ENCODE measurements around the gene MMP28. TPM values are rescaled to one million over a fixed set of nuclear protein-coding genes. Genes with fewer than 3 reads are reported as not detected.

MMP28 gene
- total and polyA plus RNA-seq, 2 donors (not counting 1 experiment from before 2014, with no cell fraction given), result 0.15 to 2.0 TPM

DNA sequence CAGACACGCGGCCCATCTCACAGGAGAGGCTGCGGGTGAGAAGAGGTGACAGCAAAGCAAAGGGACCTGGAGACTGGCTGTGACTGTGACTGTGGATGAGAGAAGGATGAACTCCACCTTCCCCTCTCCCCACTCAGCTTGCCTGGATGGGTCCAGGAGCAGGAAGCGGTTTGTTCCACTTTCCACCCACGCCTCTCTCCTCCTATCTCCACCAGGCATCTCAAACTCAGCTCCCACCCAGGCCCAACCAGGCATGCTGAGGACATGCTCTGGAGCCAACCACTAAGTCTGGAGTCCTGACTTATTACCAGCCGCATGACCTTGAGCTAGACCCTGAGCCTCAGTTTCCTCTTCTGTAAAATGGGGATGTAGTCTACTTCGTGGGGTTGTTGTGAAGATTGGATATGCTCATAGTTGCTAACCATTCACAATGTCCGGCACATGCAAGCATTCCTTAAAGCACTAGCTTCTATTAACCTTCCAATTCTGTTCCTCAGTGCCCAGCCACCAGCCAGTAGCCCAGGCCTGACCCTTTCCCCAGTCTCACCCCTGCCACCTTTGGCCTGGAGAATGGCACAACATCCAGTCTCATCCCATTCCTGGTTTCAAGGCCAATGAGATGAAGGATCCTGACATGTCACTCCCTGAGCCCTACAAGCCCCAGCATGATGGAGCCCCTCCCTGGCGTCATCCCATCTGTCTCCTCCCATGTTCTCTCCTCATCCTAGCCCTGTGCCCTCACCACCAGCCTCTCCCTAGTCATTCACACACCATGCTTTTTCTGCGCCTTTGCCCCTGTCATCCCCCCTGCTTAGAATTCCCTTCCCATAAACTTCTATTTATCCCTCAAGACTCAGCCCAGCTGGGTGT lies 44.7 kb downstream of the MMP28 start:
- Mint-ChIP-seq H3K4me3 (no peak overlapping the region), H3K9me3 (ENCODE audit: insufficient read depth) (no peaks in the 10 kb centered on the region), H3K4me1 (peaks cover 6% of the 10 kb centered on the region), H3K27ac (no peak overlapping the region), H3K27me3 (peaks cover 50% of the 10 kb centered on the region)
- no peak overlapping the region for H3K4me2 ChIP-seq (replicated peaks; ENCODE audit: low read depth, low read length, poor library complexity, severe bottlenecking)
- POLR2A ChIA-PET, result no interaction called here
- DNase-seq, result no peak
- H3K79me2 ChIP-seq (ENCODE audit: control insufficient read depth, insufficient read depth, low read length), result no peaks in the 10 kb centered on the region
- H3K27me3 ChIP-seq (replicated peaks in 1 of 4; ENCODE audit: control extremely low read depth in 1 of 4, control insufficient read depth in 3 of 4, insufficient read depth in 4 of 4, low read length in 3 of 4), result peaks cover 0 to 52% (median 23%) of the 10 kb centered on the region in 4 experiments
- WGBS (ENCODE audit: insufficient coverage), result 97% methylated on average over 4 of the region's 10 CpGs
- ATAC-seq (ENCODE audit: low read depth), result no peak
- H3K9ac ChIP-seq (ENCODE audit: low read length), result no peak overlapping the region
- TF ChIP-seq, protein P1, sequence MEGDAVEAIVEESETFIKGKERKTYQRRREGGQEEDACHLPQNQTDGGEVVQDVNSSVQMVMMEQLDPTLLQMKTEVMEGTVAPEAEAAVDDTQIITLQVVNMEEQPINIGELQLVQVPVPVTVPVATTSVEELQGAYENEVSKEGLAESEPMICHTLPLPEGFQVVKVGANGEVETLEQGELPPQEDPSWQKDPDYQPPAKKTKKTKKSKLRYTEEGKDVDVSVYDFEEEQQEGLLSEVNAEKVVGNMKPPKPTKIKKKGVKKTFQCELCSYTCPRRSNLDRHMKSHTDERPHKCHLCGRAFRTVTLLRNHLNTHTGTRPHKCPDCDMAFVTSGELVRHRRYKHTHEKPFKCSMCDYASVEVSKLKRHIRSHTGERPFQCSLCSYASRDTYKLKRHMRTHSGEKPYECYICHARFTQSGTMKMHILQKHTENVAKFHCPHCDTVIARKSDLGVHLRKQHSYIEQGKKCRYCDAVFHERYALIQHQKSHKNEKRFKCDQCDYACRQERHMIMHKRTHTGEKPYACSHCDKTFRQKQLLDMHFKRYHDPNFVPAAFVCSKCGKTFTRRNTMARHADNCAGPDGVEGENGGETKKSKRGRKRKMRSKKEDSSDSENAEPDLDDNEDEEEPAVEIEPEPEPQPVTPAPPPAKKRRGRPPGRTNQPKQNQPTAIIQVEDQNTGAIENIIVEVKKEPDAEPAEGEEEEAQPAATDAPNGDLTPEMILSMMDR (IDR thresholded peaks at IDR 0.05), result no peak
- no peak for TF ChIP-seq EZH2 (IDR thresholded peaks at IDR 0.05; ENCODE audit: borderline replicate concordance, insufficient read depth, low read depth, low read length, poor library complexity, severe bottlenecking)
- intact Hi-C loops (cut with micrococcal nuclease), result no loop called here
- no peaks in the 10 kb centered on the region for H4K20me1 ChIP-seq (ENCODE audit: control insufficient read depth, insufficient read depth, low read length, poor library complexity, severe bottlenecking)
- no peaks in the 10 kb centered on the region for H3K36me3 ChIP-seq (replicated peaks in 1 of 2; ENCODE audit: control extremely low read depth in 1 of 2, control insufficient read depth in 1 of 2, extremely low read depth in 1 of 2, insufficient read depth in 2 of 2, low read length in 1 of 2)
- peaks cover 0 to 6% (median 0%) of the 10 kb centered on the region in 3 donors for H3K9me3 ChIP-seq (ENCODE audit: control extremely low read depth in 1 of 3, control insufficient read depth in 2 of 3, insufficient read depth in 1 of 3, low read length in 2 of 3)
- H2AFZ ChIP-seq (ENCODE audit: insufficient read depth, low read depth, low read length, poor library complexity, severe bottlenecking), result no peak overlapping the region
- H3K27ac ChIP-seq (ENCODE audit: low read length in 2 of 2), result no peak overlapping the region
- peaks cover 3 to 10% of the 10 kb centered on the region in 2 donors for H3K4me1 ChIP-seq (ENCODE audit: control insufficient read depth in 2 of 2, insufficient read depth in 2 of 2, low read length in 2 of 2)
- no peak overlapping the region for H3K4me3 ChIP-seq (ENCODE audit: control extremely low read depth in 1 of 5, extremely low read depth in 1 of 5, insufficient read depth in 1 of 5, low read depth in 2 of 5, low read length in 4 of 5)
- CTCF ChIA-PET, result interaction anchor here (1.0 to 3.1 kb wide), 3 partner anchors 13 to 138 kb away, joined by 3 to 12 read pairs (median 11); no protein-coding TSS in a partner anchor
